ENCODE measurements around the gene USP32. TPM values are rescaled to one million over a fixed set of nuclear protein-coding genes. Genes with fewer than 3 reads are reported as not detected.

Gene USP32
- total and polyA plus RNA-seq, 10 of the 15 experiments (the other 5 are each of a cell fraction or from before 2014, with no cell fraction given) = 7.8 to 37.3 (median 25.5) TPM

- Histone ChIP-seq H3K27me3 (replicated peaks in 1 of 2; ENCODE audit: control insufficient read depth in 2 of 2, insufficient read depth in 2 of 2, low read length in 1 of 2) (no peaks in the 10 kb centered on the region), H4K20me1 (ENCODE audit: control insufficient read depth, insufficient read depth) (no peaks in the 10 kb centered on the region), H3K36me3 (ENCODE audit: control insufficient read depth in 2 of 2, insufficient read depth in 2 of 2, low read length in 1 of 2) (no peaks in the 10 kb centered on the region), H3K9me3 (replicated peaks; ENCODE audit: control insufficient read depth, insufficient read depth, low read length) (no peaks in the 10 kb centered on the region), H3K27ac (ENCODE audit: control insufficient read depth, insufficient read depth) (no peak overlapping the region), H3K4me2 (ENCODE audit: control insufficient read depth, insufficient read depth) (no peak overlapping the region), H2AFZ (ENCODE audit: control insufficient read depth, low read depth, low read length) (no peak overlapping the region), H3K4me1 (ENCODE audit: control insufficient read depth, insufficient read depth, low read length) (peaks cover 7% of the 10 kb centered on the region), H3K79me2 (ENCODE audit: control insufficient read depth, insufficient read depth, low read length) (peaks cover 12% of the 10 kb centered on the region), H3K4me3 (no peak overlapping the region), H3K9ac (ENCODE audit: control insufficient read depth, insufficient read depth, low read length) (no peak overlapping the region)
- ChIA-PET SMC1A (ENCODE audit: uncharacterized antibody, unreplicated experiment) (interaction anchor here (1.0 to 2.1 kb wide), 4 partner anchors 9 to 304 kb away, joined by 3 to 6 read pairs (median 4); no protein-coding TSS in a partner anchor), CTCF (interaction anchor here (0.9 to 1.9 kb wide), 2 partner anchors 25 to 164 kb away, joined by 5 read pairs; no protein-coding TSS in a partner anchor), RAD21 (ENCODE audit: unreplicated experiment) (interaction anchor here (0.5 to 4.6 kb wide), 2 partner anchors 8 to 163 kb away, joined by 3 to 23 read pairs; no protein-coding TSS in a partner anchor), POLR2A (interaction anchor here (0.6 to 1.5 kb wide), 5 partner anchors 10 to 446 kb away, joined by 3 to 10 read pairs (median 5); no protein-coding TSS in a partner anchor)
- WGBS (ENCODE audit: insufficient coverage, insufficient replicate concordance, low lambda C conversion rate, missing lambda C conversion rate) = 83% methylated on average over 4 of the region's 4 CpGs
- in situ Hi-C loops (cut with MboI) = no loop called here
- DNase-seq (ENCODE audit: low read depth, low spot score) (no peak), FAIRE-seq (no peak), ATAC-seq (peak; percentile 2; the same call in 1 of the 3 replicates)
- BruUV-seq (replicated peaks) = no TSS peak
- intact Hi-C loops (cut with micrococcal nuclease; ENCODE audit: unreplicated experiment) = no loop called here
- TF ChIP-seq IRF5 (IDR thresholded peaks at IDR 0.05; ENCODE audit: borderline replicate concordance) (no peak), BHLHE40 (IDR thresholded peaks at IDR 0.05; ENCODE audit: borderline replicate concordance in 1 of 2, low read depth in 2 of 2, low read length in 1 of 2) (peak in 1 of 2 experiments; percentile 65; a peak in 2 of 4 replicates), YY1 (IDR thresholded peaks at IDR 0.05; ENCODE audit: low read depth, low read length) (no peak), CREM (IDR thresholded peaks at IDR 0.05; ENCODE audit: low read depth) (0 out of 2 replicates have a peak, but pooled peaks have one; percentile 35), JUND (IDR thresholded peaks at IDR 0.05; ENCODE audit: low read depth, low read length) (0 out of 2 replicates have a peak, but pooled peaks have one; percentile 11), NFIC (IDR thresholded peaks at IDR 0.05; ENCODE audit: low read depth, low read length) (peak; percentile 65; the same call in 1 of the 2 replicates), ZNF217 (IDR thresholded peaks at IDR 0.05) (no peak), JUNB (IDR thresholded peaks at IDR 0.05) (peak; percentile 88), NR2C1 (IDR thresholded peaks at IDR 0.05) (no peak), TBL1XR1 (IDR thresholded peaks at IDR 0.05; ENCODE audit: low read depth, low read length) (no peak), KAT2A (conservative IDR thresholded peaks at IDR 0.05; ENCODE audit: control insufficient read depth, low read depth, low read length) (no peak), SMAD1 (IDR thresholded peaks at IDR 0.05; ENCODE audit: low read depth, partially characterized antibody) (no peak), RB1 (IDR thresholded peaks at IDR 0.05; ENCODE audit: borderline replicate concordance) (no peak), PKNOX1 (IDR thresholded peaks at IDR 0.05) (peak; percentile 49), USF2 (IDR thresholded peaks at IDR 0.05; ENCODE audit: borderline replicate concordance, low read depth, low read length) (no peak), LARP7 (IDR thresholded peaks at IDR 0.05) (no peak), TAF1 (IDR thresholded peaks at IDR 0.05; ENCODE audit: borderline replicate concordance, low read depth, low read length) (no peak), IKZF2 (IDR thresholded peaks at IDR 0.05) (peak; percentile 36 to 53; a peak in 1 of 4 replicates), HDGF (IDR thresholded peaks at IDR 0.05) (no peak), SREBF2 (IDR thresholded peaks at IDR 0.05; ENCODE audit: low read length) (no peak)
These were observed 3.7 kb upstream of the USP32 start for GRCh38 chr17:60395508-60396065.

Measured in GM12878 (cell line).